Breast epithelium (tissue), 4 donors: Measurements from ENCODE around the gene ARID4B. TPM values are rescaled to one million over a fixed set of nuclear protein-coding genes. Genes with fewer than 3 reads are reported as not detected.
"Not testable (repeated sequence)": the region's sequence is repeated elsewhere in the genome, so short reads cannot be mapped to it uniquely, and the experiment has no call there.

Experiments
- DNase-seq, 2 donors: peaks; one replicate each; pipeline ENCODE4 v3.0.0-alpha.2; 2019; ENCODE audit warnings: low spot score in 2 of 2
- H3K27ac ChIP-seq, 2 donors: fragments of 200-600 bp; sonication (generic) in 1 of 2; one replicate each; pipeline ENCODE4 v1.5.1; 2016 to 2019; ENCODE audit warnings: mild to moderate bottlenecking in 1 of 2
- H3K27me3 ChIP-seq, 2 donors: fragments of 200-600 bp; sonication (generic) in 1 of 2; one replicate each; pipeline versions ENCODE4 v1.5.1 to v1.6.0; 2017 to 2019; ENCODE audit warnings: control low read depth in 1 of 2, mild to moderate bottlenecking in 1 of 2
- H3K36me3 ChIP-seq: fragments of 200-600 bp; one replicate; pipeline ENCODE4 v1.5.1; 2019
- H3K4me1 ChIP-seq, 2 donors: fragments of 200-600 bp; sonication (generic); one replicate each; pipeline ENCODE4 v1.5.1; 2016 to 2019; ENCODE audit warnings: control low read depth in 1 of 2
- H3K4me3 ChIP-seq, 3 donors: fragments of 200-600 bp; sonication (generic); 1 replicate in 2 of 3; 2 replicates in 1 of 3; pipeline ENCODE4 v1.5.1; 2016 to 2019; ENCODE audit warnings: mild to moderate bottlenecking in 3 of 3, moderate library complexity in 2 of 3
- H3K9me3 ChIP-seq, 2 donors: fragments of 200-600 bp; sonication (generic) in 1 of 2; one replicate each; pipeline ENCODE4 v1.5.1; 2016 to 2019; ENCODE audit warnings: control low read depth in 1 of 2
- CTCF ChIP-seq, 3 donors: fragments of 450-650 bp; IDR thresholded peaks; one replicate each; pipeline ENCODE4 v1.5.1; 2016 to 2017; ENCODE audit warnings: antibody characterized with exemption in 3 of 3, mild to moderate bottlenecking in 3 of 3, moderate library complexity in 3 of 3
- POLR2A ChIP-seq: fragments of 450-650 bp; IDR thresholded peaks from one replicate; pipeline ENCODE4 v1.6.1; 2016; ENCODE audit warnings: antibody characterized with exemption, mild to moderate bottlenecking, moderate library complexity
- POLR2AphosphoS5 ChIP-seq, 3 donors: sonication (generic); formaldehyde crosslinking; IDR thresholded peaks; one replicate each; pipeline ENCODE4 v1.6.1; 2017; ENCODE audit warnings: antibody characterized with exemption in 3 of 3
- intact Hi-C: fragments of 100-400 bp; cut with DNase I; formaldehyde crosslinking; loops from one replicate; pipeline ENCODE4 v1.15.1; 2023; ENCODE audit warnings: low total_unique reads
- total RNA-seq, 3 donors: library from RNA; depleted of rRNA; stranded (reverse); fragments of >200 nt; gene quantifications; one replicate each; pipeline ENCODE4 v1.1.0, GENCODE V29; 2016

Gene ARID4B
- total RNA-seq, 3 donors from 2014 or later: 34.4 to 91.6 (median 76.7) TPM

- H3K4me1 ChIP-seq: peaks cover 0 to 8% of the 10 kb centered on the region in 2 donors
- DNase-seq: no peak
Measured at GRCh38 chr1:235315735-235316134, 12.2 kb downstream of the ARID4B start.

DNA sequence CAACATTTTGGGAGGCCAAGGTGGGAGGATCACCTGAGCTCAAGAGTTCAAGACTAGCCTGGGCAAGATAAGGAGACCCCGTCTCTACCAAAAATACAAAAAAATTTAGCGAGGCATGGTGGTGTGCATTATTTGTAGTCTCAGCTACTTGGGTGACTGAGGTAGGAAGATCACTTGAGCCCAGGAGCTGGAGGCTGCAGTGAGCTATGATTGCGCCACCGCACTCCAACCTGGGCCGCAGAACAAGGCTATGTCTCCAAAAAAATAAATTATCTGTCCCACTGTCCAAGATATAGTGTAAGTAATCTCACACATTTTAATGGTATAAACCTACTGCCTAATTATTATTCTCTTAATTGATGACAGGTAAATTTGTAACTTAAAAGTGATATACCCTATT lies 12.8 kb downstream of the ARID4B start:
- no peak for TF ChIP-seq POLR2AphosphoS5 (IDR thresholded peaks at IDR 0.05)
- intact Hi-C loops: no loop called here
- H3K27me3 ChIP-seq: no peaks in the 10 kb centered on the region
- no peaks in the 10 kb centered on the region for H3K36me3 ChIP-seq
- H3K9me3 ChIP-seq: no peaks in the 10 kb centered on the region
- no peak for DNase-seq
- H3K27ac ChIP-seq: no peak overlapping the region
- H3K4me3 ChIP-seq: no peak overlapping the region
- H3K4me1 ChIP-seq: peaks cover 0 to 8% of the 10 kb centered on the region in 2 donors

More at GRCh38 chr1:235315735-235316134, 12.2 kb downstream of the ARID4B start:
- Histone ChIP-seq H3K27me3 (no peaks in the 10 kb centered on the region), H3K9me3 (no peaks in the 10 kb centered on the region), H3K36me3 (no peaks in the 10 kb centered on the region), H3K27ac (no peak overlapping the region), H3K4me3 (no peak overlapping the region)
- intact Hi-C loops: no loop called here
- no peak for TF ChIP-seq POLR2A
- no peak for TF ChIP-seq CTCF (IDR thresholded peaks at IDR 0.05)
- no peak for TF ChIP-seq POLR2AphosphoS5 (IDR thresholded peaks at IDR 0.05)

DNA sequence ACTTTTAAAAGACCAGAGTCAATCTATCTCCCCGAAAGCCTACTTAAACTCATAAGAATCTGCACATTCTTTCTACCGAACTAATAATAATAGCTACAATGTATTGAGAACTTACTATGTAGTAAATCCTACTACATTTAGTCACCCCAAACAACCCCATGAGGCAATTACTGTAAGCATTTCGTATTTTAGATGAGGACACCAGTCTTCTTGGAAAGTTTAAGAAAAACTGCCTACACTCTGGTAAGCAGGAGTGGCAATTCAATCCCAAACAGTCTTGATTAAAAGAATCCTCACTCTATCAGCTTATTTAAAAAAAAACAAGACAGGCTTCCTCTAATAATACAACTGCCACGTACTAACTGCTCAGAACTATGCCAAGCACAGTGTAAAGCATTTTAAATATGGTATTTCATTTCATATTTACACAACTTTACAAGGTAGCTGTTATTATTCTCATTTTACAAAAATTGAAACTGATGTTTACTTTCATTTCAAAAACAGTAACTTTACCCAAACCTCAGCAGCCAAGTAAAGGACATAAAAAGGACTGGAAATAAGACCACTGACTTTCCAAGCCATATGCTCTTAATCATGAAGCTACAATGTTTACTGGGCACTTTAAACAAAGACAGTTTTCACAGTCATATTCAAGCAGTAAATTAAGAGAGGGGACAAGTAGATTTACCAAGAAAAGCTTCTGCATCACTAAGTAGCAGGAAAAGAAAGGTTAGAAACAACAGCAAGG lies 13.9 kb downstream of the ARID4B start:
- no peaks in the 10 kb centered on the region for H3K9me3 ChIP-seq
- H3K27me3 ChIP-seq: no peaks in the 10 kb centered on the region
- H3K4me1 ChIP-seq: peaks cover 0 to 8% of the 10 kb centered on the region in 2 donors
- H3K36me3 ChIP-seq: no peaks in the 10 kb centered on the region
- no peak for DNase-seq
- H3K4me3 ChIP-seq: no peak overlapping the region
- no peak for TF ChIP-seq CTCF (IDR thresholded peaks at IDR 0.05)
- TF ChIP-seq POLR2A: no peak
- TF ChIP-seq POLR2AphosphoS5 (IDR thresholded peaks at IDR 0.05): no peak
- peak overlapping the region in 1 of 2 donors; percentile 42 for H3K27ac ChIP-seq
- intact Hi-C loops: no loop called here

DNA sequence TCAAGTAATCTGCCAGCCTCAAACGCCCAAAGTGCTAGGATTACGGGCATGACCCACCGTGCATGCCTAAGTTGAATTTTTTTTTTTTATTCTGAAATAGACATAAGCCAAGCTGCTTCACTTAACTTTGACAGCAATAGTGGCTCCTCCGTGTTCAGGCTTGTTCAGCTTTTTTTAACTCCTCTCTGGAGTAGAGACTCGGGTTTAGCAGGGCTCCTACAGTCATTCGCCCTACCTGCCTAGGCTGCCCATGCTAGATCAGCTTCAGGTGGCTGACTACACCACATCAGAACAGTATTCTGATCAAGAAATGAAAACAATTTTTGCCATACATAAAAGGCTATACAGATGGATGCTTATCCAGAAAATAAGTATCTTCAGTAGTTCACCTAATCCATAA lies 14.7 kb downstream of the ARID4B start:
- Histone ChIP-seq H3K9me3 (no peaks in the 10 kb centered on the region), H3K27ac (no peak overlapping the region), H3K4me1 (peaks cover 0 to 8% of the 10 kb centered on the region in 2 donors), H3K36me3 (no peaks in the 10 kb centered on the region), H3K27me3 (no peaks in the 10 kb centered on the region), H3K4me3 (no peak overlapping the region)
- TF ChIP-seq POLR2AphosphoS5 (IDR thresholded peaks at IDR 0.05) (no peak), POLR2A (no peak), CTCF (IDR thresholded peaks at IDR 0.05) (no peak)
- intact Hi-C loops: no loop called here
- no peak for DNase-seq

- H3K36me3 ChIP-seq, H3K9me3 ChIP-seq, DNase-seq, H3K4me3 ChIP-seq, H3K27ac ChIP-seq, H3K27me3 ChIP-seq, H3K4me1 ChIP-seq, intact Hi-C loops: not testable (repeated sequence)
Measured at GRCh38 chr1:235309206-235309605, 18.8 kb downstream of the ARID4B start.

GRCh38 chr1:235307158-235308124 lies 20.5 kb downstream of the ARID4B start:
- no peaks in the 10 kb centered on the region for H3K9me3 ChIP-seq
- DNase-seq: no peak
- no peak overlapping the region for H3K27ac ChIP-seq
- intact Hi-C loops: no loop called here
- no peak overlapping the region for H3K4me3 ChIP-seq
- peaks cover 0 to 4% of the 10 kb centered on the region in 2 donors for H3K4me1 ChIP-seq
- TF ChIP-seq CTCF (IDR thresholded peaks at IDR 0.05): no peak
- TF ChIP-seq POLR2A: no peak
- no peak for TF ChIP-seq POLR2AphosphoS5 (IDR thresholded peaks at IDR 0.05)
- no peaks in the 10 kb centered on the region for H3K36me3 ChIP-seq
- no peaks in the 10 kb centered on the region for H3K27me3 ChIP-seq
